Measurements from ENCODE around the gene SMIM32.

SMIM32 gene

GRCh38 chr5:136155761-136156160, 37.2 kb downstream of the SMIM32 start:
- Histone ChIP-seq H3K4me2 (ENCODE audit: low read length) (no peak overlapping the region), H3K9me2 (replicated peaks; ENCODE audit: control insufficient read depth, low read length) (no peaks in the 10 kb centered on the region), H4K20me1 (ENCODE audit: control insufficient read depth, insufficient read depth, low read depth, low read length) (no peaks in the 10 kb centered on the region), H3K4me1 (ENCODE audit: control insufficient read depth, low read length) (peaks cover 60% of the 10 kb centered on the region), H3K27ac (ENCODE audit: low read depth, low read length) (no peak overlapping the region), H3K36me3 (ENCODE audit: control insufficient read depth, low read length) (peaks cover 85% of the 10 kb centered on the region), H3K9me3 (ENCODE audit: control insufficient read depth, insufficient read depth, low read length) (no peaks in the 10 kb centered on the region), H3K4me3 (ENCODE audit: low read length) (no peak overlapping the region), H3F3A (ENCODE audit: control insufficient read depth, insufficient read depth) (peaks cover 21% of the 10 kb centered on the region), H3K27me3 (ENCODE audit: control insufficient read depth, low read length) (no peaks in the 10 kb centered on the region), H3K79me2 (ENCODE audit: control insufficient read depth, low read length) (peaks cover 100% of the 10 kb centered on the region)
- no peak for TF ChIP-seq EZH2phosphoT487 (IDR thresholded peaks at IDR 0.05; ENCODE audit: borderline replicate concordance, low read length)

GRCh38 chr5:136155078-136155477, 37.9 kb downstream of the SMIM32 start:
- Histone ChIP-seq H3K4me3 (ENCODE audit: low read length) (no peak overlapping the region), H3K36me3 (ENCODE audit: control insufficient read depth, low read length) (peaks cover 83% of the 10 kb centered on the region), H3K9me2 (replicated peaks; ENCODE audit: control insufficient read depth, low read length) (no peaks in the 10 kb centered on the region), H3K27ac (ENCODE audit: low read depth, low read length) (no peak overlapping the region), H3K9me3 (ENCODE audit: control insufficient read depth, insufficient read depth, low read length) (no peaks in the 10 kb centered on the region), H3K79me2 (ENCODE audit: control insufficient read depth, low read length) (peaks cover 100% of the 10 kb centered on the region), H3K4me2 (ENCODE audit: low read length) (no peak overlapping the region), H3K27me3 (ENCODE audit: control insufficient read depth, low read length) (no peaks in the 10 kb centered on the region), H3F3A (ENCODE audit: control insufficient read depth, insufficient read depth) (peaks cover 19% of the 10 kb centered on the region), H4K20me1 (ENCODE audit: control insufficient read depth, insufficient read depth, low read depth, low read length) (no peaks in the 10 kb centered on the region), H3K4me1 (ENCODE audit: control insufficient read depth, low read length) (peaks cover 53% of the 10 kb centered on the region)
- TF ChIP-seq CTCF (IDR thresholded peaks at IDR 0.05; ENCODE audit: low read depth, low read length, poor library complexity, severe bottlenecking) (no peak), EZH2phosphoT487 (IDR thresholded peaks at IDR 0.05; ENCODE audit: borderline replicate concordance, low read length) (no peak)

GRCh38 chr5:136153581-136154236, 39.3 kb downstream of the SMIM32 start:
- H3K27me3 ChIP-seq (ENCODE audit: control insufficient read depth, low read length) = no peaks in the 10 kb centered on the region
- peaks cover 100% of the 10 kb centered on the region for H3K79me2 ChIP-seq (ENCODE audit: control insufficient read depth, low read length)
- no peaks in the 10 kb centered on the region for H3K9me3 ChIP-seq (ENCODE audit: control insufficient read depth, insufficient read depth, low read length)
- no peaks in the 10 kb centered on the region for H4K20me1 ChIP-seq (ENCODE audit: control insufficient read depth, insufficient read depth, low read depth, low read length)
- H3K4me1 ChIP-seq (ENCODE audit: control insufficient read depth, low read length) = peaks cover 39% of the 10 kb centered on the region
- peaks cover 91% of the 10 kb centered on the region for H3K36me3 ChIP-seq (ENCODE audit: control insufficient read depth, low read length)
- no peak overlapping the region for H3K4me2 ChIP-seq (ENCODE audit: low read length)
- H3K9me2 ChIP-seq (replicated peaks; ENCODE audit: control insufficient read depth, low read length) = no peaks in the 10 kb centered on the region
- H3K27ac ChIP-seq (ENCODE audit: low read depth, low read length) = no peak overlapping the region
- H3K4me3 ChIP-seq (ENCODE audit: low read length) = no peak overlapping the region
- H3F3A ChIP-seq (ENCODE audit: control insufficient read depth, insufficient read depth) = peaks cover 5% of the 10 kb centered on the region; the same call in 1 of the 2 replicates
- TF ChIP-seq EZH2phosphoT487 (IDR thresholded peaks at IDR 0.05; ENCODE audit: borderline replicate concordance, low read length) (no peak), CTCF (IDR thresholded peaks at IDR 0.05; ENCODE audit: low read depth, low read length, poor library complexity, severe bottlenecking) (no peak)

GRCh38 chr5:136149891-136150290, 43.1 kb downstream of the SMIM32 start:
- H3K9me3 ChIP-seq (ENCODE audit: control insufficient read depth, insufficient read depth, low read length) = no peaks in the 10 kb centered on the region
- peaks cover 78% of the 10 kb centered on the region for H3K36me3 ChIP-seq (ENCODE audit: control insufficient read depth, low read length)
- H3K9me2 ChIP-seq (replicated peaks; ENCODE audit: control insufficient read depth, low read length) = no peaks in the 10 kb centered on the region
- H3K27me3 ChIP-seq (ENCODE audit: control insufficient read depth, low read length) = no peaks in the 10 kb centered on the region
- H4K20me1 ChIP-seq (ENCODE audit: control insufficient read depth, insufficient read depth, low read depth, low read length) = peaks cover 13% of the 10 kb centered on the region
- no peak overlapping the region for H3K4me3 ChIP-seq (ENCODE audit: low read length)
- TF ChIP-seq EZH2phosphoT487 (IDR thresholded peaks at IDR 0.05; ENCODE audit: borderline replicate concordance, low read length) (no peak), CTCF (IDR thresholded peaks at IDR 0.05; ENCODE audit: low read depth, low read length, poor library complexity, severe bottlenecking) (no peak)
- H3K4me1 ChIP-seq (ENCODE audit: control insufficient read depth, low read length) = peaks cover 20% of the 10 kb centered on the region
- no peak overlapping the region for H3K4me2 ChIP-seq (ENCODE audit: low read length)
- no peaks in the 10 kb centered on the region for H3F3A ChIP-seq (ENCODE audit: control insufficient read depth, insufficient read depth)
- H3K27ac ChIP-seq (ENCODE audit: low read depth, low read length) = no peak overlapping the region
- H3K79me2 ChIP-seq (ENCODE audit: control insufficient read depth, low read length) = peaks cover 100% of the 10 kb centered on the region

All from DOHH2 (cell line).